Sigmoid colon (tissue), 7 donors: ENCODE data around the gene RBM6. TPM values are rescaled to one million over a fixed set of nuclear protein-coding genes. Genes with fewer than 3 reads are reported as not detected.

Source experiments
- DNase-seq: peaks from one replicate; pipeline ENCODE4 v3.0.0-alpha.2; 2019
- H3K27ac ChIP-seq, 4 donors: fragments of 200-600 bp; sonication (generic); one replicate each; pipeline ENCODE4 v1.5.1; 2016 to 2019; ENCODE audit warnings: mild to moderate bottlenecking in 1 of 4
- H3K27me3 ChIP-seq, 3 donors: fragments of 200-600 bp; sonication (generic); one replicate each; pipeline ENCODE4 v1.5.1; 2019; ENCODE audit warnings: mild to moderate bottlenecking in 1 of 3
- H3K36me3 ChIP-seq, 4 donors: fragments of 200-600 bp; sonication (generic); one replicate each; pipeline ENCODE4 v1.5.1; 2016 to 2019
- H3K4me1 ChIP-seq, 4 donors: fragments of 200-600 bp; sonication (generic); one replicate each; pipeline ENCODE4 v1.5.1; 2017 to 2019
- H3K4me3 ChIP-seq, 4 donors: fragments of 200-600 bp; sonication (generic); one replicate each; pipeline ENCODE4 v1.5.1; 2017 to 2019; ENCODE audit warnings: mild to moderate bottlenecking in 2 of 4, moderate library complexity in 1 of 4
- H3K9me3 ChIP-seq, 4 donors: fragments of 200-600 bp in 3 of 4; sonication (generic) in 3 of 4; one replicate each; pipeline versions ENCODE4 v1.5.1 to v1.6.1; 2013 to 2019
- CTCF ChIP-seq, 4 experiments: fragments of 450-650 bp in 3 of 4; fragments of 200-600 bp in 1 of 4; IDR thresholded peaks; one replicate each; pipeline ENCODE4 v1.5.1; 2016 to 2019; ENCODE audit warnings: antibody characterized with exemption in 4 of 4, mild to moderate bottlenecking in 3 of 4, moderate library complexity in 2 of 4
- EP300 ChIP-seq, 4 donors: sonication (generic); formaldehyde crosslinking; IDR thresholded peaks; one replicate each; pipeline ENCODE4 v1.6.1; 2017; ENCODE audit warnings: antibody characterized with exemption in 4 of 4
- POLR2A ChIP-seq, 2 donors: fragments of 450-650 bp; IDR thresholded peaks; one replicate each; pipeline ENCODE4 v1.6.1; 2016; ENCODE audit warnings: antibody characterized with exemption in 2 of 2, mild to moderate bottlenecking in 2 of 2, moderate library complexity in 2 of 2
- POLR2AphosphoS5 ChIP-seq, 4 donors: sonication (generic); formaldehyde crosslinking; IDR thresholded peaks; one replicate each; pipeline ENCODE4 v1.6.1; 2017; ENCODE audit warnings: antibody characterized with exemption in 4 of 4
- WGBS, 2 donors: extraction: QIAGEN DNeasy Blood & Tissue Kit; methylation state at CpG; one replicate each; pipeline ENCODE4 v1.1.7; 2013; 5-methylcytosine and 5-hydroxymethylcytosine counted together
- intact Hi-C: fragments of 100-400 bp; cut with DNase I; formaldehyde crosslinking; loops from one replicate; pipeline ENCODE4 v1.15.1; 2023
- polyA plus RNA-seq, 3 donors: library from polyadenylated mRNA; stranded (reverse); fragments of 200-250 nt; gene quantifications; one replicate each; pipeline ENCODE4 v1.2.3, GENCODE V29; 2013
- total RNA-seq, 4 donors: library from RNA; depleted of rRNA; stranded (reverse); fragments of >200 nt; gene quantifications; one replicate each; pipeline ENCODE4 v1.1.0, GENCODE V29; 2016
- donor health status: healthy with polysubstance abuse.
- donor health status: Bipolar disorder and iron deficiency.
- donor health status: healthy.

The RBM6 gene
- total and polyA plus RNA-seq, 7 donors = 13.6 to 215 (median 78.0) TPM

GRCh38 chr3:49996016-49996415 is 56.1 kb downstream of the RBM6 start:
- intact Hi-C loops = no loop called here
- DNase-seq = no peak
- 96 to 97% methylated on average over 2 of the region's 2 CpGs for WGBS, 2 donors

GRCh38 chr3:49997862-49998261 is 57.9 kb downstream of the RBM6 start:
- intact Hi-C loops = no loop called here
- Histone ChIP-seq H3K4me3 (no peak overlapping the region), H3K27ac (no peak overlapping the region), H3K4me1 (no peaks in the 10 kb centered on the region), H3K9me3 (no peaks in the 10 kb centered on the region), H3K36me3 (peaks cover 0 to 20% (median 0%) of the 10 kb centered on the region in 4 donors), H3K27me3 (no peaks in the 10 kb centered on the region)
- no peak for TF ChIP-seq EP300 (IDR thresholded peaks at IDR 0.05)
- TF ChIP-seq POLR2AphosphoS5 (IDR thresholded peaks at IDR 0.05) = no peak
- TF ChIP-seq CTCF (IDR thresholded peaks at IDR 0.05) = no peak
- no peak for TF ChIP-seq POLR2A (IDR thresholded peaks at IDR 0.05)
- 66 to 77% methylated on average over 1 of the region's 1 CpG for WGBS, 2 donors
- no peak for DNase-seq

More at GRCh38 chr3:49996016-49996415, 56.1 kb downstream of the RBM6 start:
- Histone ChIP-seq H3K27ac (no peak overlapping the region), H3K9me3 (no peaks in the 10 kb centered on the region), H3K36me3 (peaks cover 0 to 14% (median 0%) of the 10 kb centered on the region in 4 donors), H3K4me1 (no peaks in the 10 kb centered on the region), H3K4me3 (no peak overlapping the region), H3K27me3 (no peaks in the 10 kb centered on the region)
- TF ChIP-seq EP300 (IDR thresholded peaks at IDR 0.05) (no peak), POLR2A (IDR thresholded peaks at IDR 0.05) (no peak), CTCF (IDR thresholded peaks at IDR 0.05) (no peak), POLR2AphosphoS5 (IDR thresholded peaks at IDR 0.05) (no peak)

GRCh38 chr3:49998326-49998725 is 58.4 kb downstream of the RBM6 start:
- WGBS, 2 donors = 67 to 93% methylated on average over 2 of the region's 2 CpGs
- no peaks in the 10 kb centered on the region for H3K4me1 ChIP-seq
- no peaks in the 10 kb centered on the region for H3K27me3 ChIP-seq
- TF ChIP-seq CTCF (IDR thresholded peaks at IDR 0.05) (no peak), POLR2AphosphoS5 (IDR thresholded peaks at IDR 0.05) (no peak), EP300 (IDR thresholded peaks at IDR 0.05) (no peak), POLR2A (IDR thresholded peaks at IDR 0.05) (no peak)
- peaks cover 0 to 20% (median 0%) of the 10 kb centered on the region in 4 donors for H3K36me3 ChIP-seq
- DNase-seq = no peak
- no peak overlapping the region for H3K27ac ChIP-seq
- intact Hi-C loops = no loop called here
- H3K9me3 ChIP-seq = no peaks in the 10 kb centered on the region
- H3K4me3 ChIP-seq = no peak overlapping the region

GRCh38 chr3:50001511-50001910 is 61.6 kb downstream of the RBM6 start:
- Histone ChIP-seq H3K27ac (no peak overlapping the region), H3K4me3 (no peak overlapping the region), H3K36me3 (peaks cover 0 to 29% (median 0%) of the 10 kb centered on the region in 4 donors), H3K9me3 (no peaks in the 10 kb centered on the region), H3K4me1 (no peaks in the 10 kb centered on the region), H3K27me3 (no peaks in the 10 kb centered on the region)
- 98 to 99% methylated on average over 3 of the region's 3 CpGs for WGBS, 2 donors
- DNase-seq = no peak
- intact Hi-C loops = no loop called here
- TF ChIP-seq CTCF (IDR thresholded peaks at IDR 0.05) (no peak), EP300 (IDR thresholded peaks at IDR 0.05) (no peak), POLR2AphosphoS5 (IDR thresholded peaks at IDR 0.05) (no peak), POLR2A (IDR thresholded peaks at IDR 0.05) (no peak)

- no peaks in the 10 kb centered on the region for H3K4me1 ChIP-seq
- H3K4me3 ChIP-seq = no peak overlapping the region
- DNase-seq = no peak
- 95 to 97% methylated on average over 3 of the region's 3 CpGs for WGBS, 2 donors
- TF ChIP-seq CTCF (IDR thresholded peaks at IDR 0.05) = no peak
- no peak for TF ChIP-seq EP300 (IDR thresholded peaks at IDR 0.05)
- TF ChIP-seq POLR2A (IDR thresholded peaks at IDR 0.05) = no peak
- no peak for TF ChIP-seq POLR2AphosphoS5 (IDR thresholded peaks at IDR 0.05)
- H3K27ac ChIP-seq = no peak overlapping the region
- peaks cover 0 to 29% (median 0%) of the 10 kb centered on the region in 4 donors for H3K36me3 ChIP-seq
- intact Hi-C loops = no loop called here
- H3K27me3 ChIP-seq = no peaks in the 10 kb centered on the region
- H3K9me3 ChIP-seq = no peaks in the 10 kb centered on the region
These were observed 63.3 kb downstream of the RBM6 start for GRCh38 chr3:50003216-50003615.
